HG02678 (cell line): ENCODE data around the gene KCNK7.

ENCODE experiments used
- ATAC-seq: cut with Tn5 transposase; IDR thresholded peaks from one replicate; pipeline ENCODE4 v1.9.1; 2021; ENCODE audit warnings: mild to moderate bottlenecking, moderate library complexity; ENCODE audit not compliant: unreplicated experiment

KCNK7 gene

DNA sequence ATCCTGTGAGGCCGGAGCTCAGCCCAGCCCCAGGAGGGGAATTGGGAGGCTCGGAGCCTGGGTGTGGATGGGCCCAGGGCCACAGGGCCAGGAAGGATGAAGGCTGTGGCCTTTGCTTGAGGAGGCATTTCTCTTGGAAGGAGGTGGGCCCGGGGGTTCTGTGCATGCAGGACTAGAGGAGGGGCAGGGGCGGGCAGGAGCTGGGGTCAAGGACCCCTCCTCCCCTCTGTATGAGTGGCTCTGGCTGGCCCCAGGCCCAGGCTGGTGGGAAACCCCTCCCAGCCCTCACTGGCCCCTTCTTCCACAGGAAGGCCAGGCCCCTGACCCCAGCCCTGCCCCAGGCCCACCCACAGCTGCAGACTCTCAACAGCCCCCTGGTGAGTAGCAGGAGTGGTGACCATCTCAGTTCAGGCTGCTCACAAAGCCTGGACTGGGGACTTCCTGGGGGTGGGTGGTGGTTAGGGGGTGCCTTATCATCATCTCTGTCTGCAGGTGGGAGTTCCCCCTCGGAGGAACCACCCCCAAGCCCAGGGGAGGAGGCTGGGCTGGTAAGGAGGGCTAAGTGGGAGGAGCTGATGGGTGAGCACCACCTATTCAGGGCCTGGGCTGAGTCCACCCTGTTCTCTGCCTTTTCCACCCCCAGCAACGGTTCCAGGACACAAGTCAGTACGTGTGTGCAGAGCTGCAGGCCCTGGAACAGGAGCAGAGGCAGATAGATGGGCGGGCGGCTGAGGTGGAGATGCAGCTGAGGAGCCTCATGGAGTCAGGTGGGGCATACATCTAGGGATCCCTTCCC lies 6.0 kb downstream of the KCNK7 start:
- ATAC-seq: no peak

DNA sequence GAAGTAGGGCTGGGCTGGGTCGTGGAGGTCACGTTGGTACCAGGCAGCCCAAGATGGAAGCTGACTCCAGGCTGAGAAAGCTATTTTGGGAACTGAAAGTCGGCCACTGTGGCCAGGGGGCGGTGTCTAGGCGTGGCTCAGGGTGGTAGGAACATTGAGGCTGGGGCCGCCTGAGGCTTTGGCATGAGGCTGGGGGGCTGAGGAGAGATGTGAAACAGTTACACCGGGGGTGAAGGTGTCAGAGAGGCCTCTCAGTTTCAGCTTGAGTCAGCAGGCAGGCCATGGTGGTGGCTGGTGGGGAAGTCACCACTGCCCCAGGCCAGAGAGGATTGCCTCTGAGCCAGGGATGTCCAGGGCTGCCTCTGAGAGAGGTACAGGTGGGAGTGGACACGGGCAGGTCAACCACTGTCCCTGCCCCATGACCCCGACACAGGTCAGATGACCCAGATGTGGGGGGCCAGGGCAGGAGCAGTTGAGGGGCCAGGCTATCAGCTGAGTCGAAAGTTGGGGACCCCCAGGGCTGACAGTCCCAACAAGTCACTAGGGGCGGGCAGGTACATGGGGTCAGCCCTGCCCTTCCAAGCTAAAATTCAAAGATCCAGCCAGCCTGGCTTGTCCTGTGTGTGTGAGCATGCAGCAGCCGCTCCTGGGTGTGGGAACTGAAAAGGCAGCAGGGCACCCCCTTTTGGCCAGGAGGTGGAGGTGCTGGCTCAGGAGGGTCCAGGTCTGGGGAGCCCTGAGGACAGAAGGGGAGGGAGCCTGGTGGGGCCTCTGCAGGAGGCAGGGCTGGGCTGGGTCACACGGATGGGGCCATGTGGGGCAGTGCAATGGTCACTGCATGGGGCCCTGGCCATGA lies 7.2 kb downstream of the KCNK7 start:
- ATAC-seq: peak; percentile 79

DNA sequence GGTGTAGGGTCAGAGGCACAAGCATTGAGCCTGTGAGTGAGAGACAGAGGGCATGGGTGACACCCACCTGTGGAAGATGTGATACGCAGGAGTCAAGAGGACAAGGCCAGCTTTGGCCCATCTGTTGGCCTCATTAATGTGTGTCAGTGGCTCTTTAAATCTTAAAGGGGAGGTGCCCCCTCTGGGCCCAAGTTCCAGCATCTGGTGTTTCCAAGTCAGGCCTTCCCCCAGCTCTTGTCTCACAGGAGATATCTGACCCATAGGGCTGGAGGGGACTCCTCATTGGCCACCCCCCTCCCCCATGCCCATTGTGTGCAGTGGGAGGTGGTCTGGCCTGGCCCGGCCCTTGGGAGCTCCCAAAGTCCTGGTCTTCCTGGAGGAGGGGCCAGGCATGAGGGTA lies 8.9 kb downstream of the KCNK7 start:
- ATAC-seq: no peak

DNA sequence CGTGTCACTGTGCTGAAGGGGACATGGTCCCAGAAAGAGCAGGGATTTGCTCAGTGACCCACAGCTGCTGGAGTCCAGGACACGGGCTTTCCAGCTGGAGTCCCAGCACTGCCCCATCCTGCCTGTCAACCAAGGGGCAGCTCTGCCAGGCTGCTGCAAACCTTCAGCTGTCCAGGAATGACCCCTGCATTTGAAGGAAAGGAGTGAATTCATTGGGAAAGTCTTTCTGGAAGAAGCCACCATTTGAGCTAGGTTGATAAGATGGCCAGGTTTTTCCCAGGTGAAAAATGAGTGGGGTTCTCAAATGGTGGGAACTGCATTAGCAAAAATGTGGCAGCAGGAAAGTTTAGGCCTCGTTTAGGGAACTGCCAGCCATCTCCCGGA lies 9.4 kb downstream of the KCNK7 start:
- no peak for ATAC-seq

DNA sequence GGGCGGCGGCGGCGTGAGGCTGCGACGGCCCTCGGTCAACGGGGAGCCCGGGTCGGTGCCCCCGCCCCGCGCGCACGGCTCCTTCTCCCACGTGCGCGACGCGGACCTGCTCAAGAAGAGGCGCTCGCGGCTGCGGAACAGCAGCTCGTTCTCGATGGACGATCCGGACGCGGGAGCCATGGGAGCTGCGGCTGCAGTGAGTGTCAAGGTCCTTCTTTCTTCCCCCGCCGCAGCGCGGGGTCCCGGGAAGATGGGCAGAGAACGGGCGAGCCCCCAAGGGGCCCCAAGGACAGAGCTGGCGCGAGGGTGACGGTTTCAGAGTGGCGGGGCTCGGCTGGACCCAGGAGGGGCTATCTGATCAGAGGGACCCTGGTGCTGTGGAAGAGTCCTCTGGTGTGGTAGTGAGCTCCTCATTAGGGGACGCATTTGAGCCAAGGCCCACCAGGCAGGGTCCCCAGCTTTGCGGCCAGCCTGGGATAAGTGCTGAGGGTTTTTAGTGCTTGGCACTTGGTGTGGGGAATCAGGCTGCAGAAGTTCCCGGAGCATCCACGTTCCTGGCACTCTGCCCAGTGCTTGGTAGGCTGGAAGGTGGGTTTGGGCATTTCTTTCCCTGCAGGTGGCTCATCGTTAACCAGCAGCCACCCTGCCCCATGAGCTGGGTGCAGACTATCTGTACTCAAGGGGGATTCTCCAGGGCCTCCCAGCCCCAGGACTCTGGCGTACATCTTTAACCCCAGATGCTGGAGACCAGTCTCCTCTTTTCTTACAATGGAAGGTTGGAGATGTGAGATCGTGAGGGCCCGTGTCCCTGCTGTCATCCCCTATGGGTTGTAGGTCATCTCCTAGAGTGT lies 10.0 kb downstream of the KCNK7 start:
- no peak for ATAC-seq

DNA sequence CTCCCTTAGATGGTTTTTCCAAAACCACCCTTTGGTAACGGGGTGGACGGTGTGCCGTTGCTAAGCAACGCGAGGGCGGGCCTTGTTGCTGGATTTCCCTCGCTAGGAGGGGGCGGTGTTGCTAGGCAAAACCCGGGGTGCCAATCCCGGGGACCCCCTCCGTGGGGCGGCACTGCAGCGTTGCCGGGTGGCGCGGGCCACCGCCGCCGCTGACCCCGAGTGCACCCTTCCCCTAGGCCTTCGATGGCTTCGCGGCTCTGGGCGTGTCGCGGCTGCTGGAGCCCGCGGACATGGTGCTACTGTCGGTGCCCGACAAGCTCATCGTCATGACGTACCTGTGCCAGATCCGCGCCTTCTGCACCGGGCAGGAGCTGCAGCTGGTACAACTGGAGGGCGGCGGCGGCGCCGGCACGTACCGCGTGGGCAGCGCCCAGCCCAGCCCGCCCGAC lies 10.9 kb downstream of the KCNK7 start:
- ATAC-seq: no peak

DNA sequence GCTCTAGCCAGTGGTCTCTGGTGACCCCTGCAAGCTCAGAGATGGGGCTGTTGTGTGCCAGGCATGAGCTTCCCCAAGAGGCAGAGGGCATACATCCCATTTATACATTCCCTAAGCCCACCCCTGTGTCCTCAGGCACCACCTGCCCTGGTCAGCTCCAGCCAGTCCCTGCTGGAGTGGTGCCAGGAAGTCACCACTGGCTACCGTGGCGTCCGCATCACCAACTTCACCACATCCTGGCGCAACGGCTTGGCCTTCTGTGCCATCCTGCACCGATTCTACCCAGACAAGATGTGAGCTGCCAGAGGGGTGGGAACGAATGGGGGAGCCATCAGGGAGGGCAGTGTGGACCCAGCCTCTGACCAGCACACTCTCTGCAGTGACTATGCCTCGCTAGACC lies 11.5 kb downstream of the KCNK7 start:
- ATAC-seq: no peak

DNA sequence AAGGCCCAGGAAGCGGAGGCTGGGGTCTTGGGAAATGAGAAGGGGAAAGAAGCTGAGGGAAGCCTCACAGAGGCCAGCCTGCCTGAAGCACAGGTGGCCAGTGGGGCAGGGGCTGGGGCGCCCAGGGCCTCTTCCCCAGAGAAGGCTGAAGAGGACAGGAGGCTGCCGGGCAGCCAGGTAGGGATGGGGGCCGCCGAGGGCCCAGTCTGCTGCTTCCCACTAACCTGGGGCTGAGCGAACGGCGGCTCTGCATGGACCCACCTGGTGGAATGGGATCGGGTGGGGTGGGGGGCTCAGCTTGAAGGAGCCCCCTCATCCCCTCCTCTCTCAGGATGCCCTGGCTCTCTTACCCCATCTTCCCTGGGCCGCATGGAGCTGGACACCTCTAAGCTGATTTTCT lies 12.0 kb downstream of the KCNK7 start:
- ATAC-seq: no peak

DNA sequence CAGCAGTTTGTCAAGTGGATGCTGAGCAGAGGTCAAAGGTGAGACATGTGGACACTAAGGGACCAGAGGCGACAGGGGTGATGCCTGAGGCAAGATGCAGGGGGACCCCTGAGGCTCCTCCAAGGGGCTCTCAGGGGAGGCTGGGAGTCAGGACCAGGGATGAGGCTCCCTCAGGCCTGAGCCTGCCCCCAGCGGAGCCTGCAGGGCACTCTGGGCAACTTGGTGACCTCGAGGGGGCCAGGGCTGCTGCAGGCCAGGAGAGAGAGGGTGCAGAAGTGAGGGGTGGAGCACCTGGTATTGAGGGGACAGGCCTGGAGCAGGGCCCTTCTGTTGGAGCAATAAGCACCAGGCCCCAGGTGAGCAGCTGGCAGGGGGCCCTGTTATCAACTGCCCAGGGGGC lies 13.7 kb downstream of the KCNK7 start:
- no peak for ATAC-seq

DNA sequence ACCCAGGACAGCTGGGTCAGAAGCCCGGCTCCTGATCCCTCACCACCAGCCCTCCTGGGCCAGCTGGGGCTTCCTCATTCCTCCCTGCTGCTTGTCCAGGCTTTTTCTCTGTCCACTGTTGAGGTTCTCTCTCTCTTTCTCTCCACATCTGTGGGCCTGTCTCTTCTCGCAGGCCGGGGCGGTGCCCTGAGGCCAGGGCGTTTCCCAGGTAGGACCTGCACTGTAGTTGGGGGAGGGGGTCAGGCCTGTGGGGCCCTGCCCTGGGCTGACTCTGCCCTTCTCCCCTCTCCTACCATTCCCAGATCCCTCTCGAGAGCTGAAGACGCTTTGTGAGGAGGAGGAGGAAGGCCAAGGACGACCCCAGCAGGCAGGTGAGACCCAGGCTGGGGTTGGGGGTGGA lies 14.8 kb downstream of the KCNK7 start:
- no peak for ATAC-seq

DNA sequence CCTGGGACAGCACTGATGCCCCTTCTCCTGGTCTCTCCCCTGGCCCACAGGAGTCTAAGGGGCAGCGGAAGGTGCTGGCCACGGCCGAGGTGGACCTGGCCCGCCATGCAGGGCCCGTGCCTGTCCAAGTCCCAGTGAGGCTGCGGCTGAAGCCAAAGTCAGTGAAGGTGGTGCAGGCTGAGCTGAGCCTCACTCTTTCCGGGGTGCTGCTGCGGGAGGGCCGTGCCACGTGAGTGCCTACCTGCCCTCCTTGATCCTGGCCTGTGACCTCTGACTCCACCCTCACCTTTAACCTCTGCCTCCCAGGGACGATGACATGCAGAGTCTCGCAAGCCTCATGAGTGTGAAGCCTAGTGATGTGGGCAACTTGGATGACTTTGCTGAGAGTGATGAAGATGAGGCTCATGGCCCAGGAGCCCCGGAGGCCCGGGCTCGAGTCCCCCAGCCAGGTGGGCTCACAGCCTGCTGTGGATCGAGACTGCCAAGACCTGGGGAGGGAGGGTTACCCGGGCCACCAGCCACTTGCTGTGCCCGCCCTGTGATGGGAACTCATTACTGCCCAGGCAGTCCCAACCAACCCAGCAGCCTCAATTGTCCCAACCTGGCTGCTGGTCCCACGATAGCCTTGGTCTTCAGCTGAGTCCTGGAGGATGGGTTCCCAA lies 15.4 kb downstream of the KCNK7 start:
- ATAC-seq: no peak

DNA sequence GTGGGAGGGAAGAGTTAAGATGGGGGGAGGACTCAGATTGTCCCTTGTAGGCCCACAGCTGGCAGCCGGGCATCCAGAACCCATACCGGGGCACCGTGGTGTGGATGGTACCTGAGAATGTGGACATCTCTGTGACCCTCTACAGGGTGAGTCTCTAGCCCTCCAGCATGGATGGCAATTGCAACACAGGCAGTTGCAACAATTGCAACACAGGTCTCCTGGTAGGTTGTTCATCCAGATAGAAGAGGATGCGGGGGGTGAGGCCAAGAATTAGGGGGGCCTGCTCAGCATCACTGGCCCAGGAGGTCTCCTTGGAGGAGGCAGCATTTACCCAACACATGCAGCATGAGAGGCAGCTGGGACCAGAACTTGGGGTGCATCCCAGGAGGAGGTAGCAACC lies 16.3 kb downstream of the KCNK7 start:
- no peak for ATAC-seq

DNA sequence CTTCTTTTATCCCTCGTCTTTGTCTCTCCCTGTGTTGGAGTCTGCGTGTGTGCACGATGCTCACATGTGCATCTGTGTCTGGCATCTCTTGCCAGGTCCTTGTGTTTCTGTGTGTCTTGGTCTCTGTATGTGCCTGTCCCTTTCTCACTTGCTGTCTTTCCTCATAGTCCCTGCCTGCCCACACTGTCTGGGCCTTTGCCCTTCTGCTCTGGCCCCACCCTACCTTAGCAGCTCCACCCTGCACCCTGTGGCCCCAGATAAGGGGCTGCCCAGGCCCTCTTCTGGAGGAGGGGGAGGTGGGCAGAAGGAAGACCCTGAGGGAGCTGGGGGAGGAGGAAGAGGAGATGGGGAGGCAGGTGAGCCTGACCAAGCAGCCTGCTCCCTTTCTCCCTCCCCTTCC lies 16.9 kb downstream of the KCNK7 start:
- ATAC-seq: no peak

DNA sequence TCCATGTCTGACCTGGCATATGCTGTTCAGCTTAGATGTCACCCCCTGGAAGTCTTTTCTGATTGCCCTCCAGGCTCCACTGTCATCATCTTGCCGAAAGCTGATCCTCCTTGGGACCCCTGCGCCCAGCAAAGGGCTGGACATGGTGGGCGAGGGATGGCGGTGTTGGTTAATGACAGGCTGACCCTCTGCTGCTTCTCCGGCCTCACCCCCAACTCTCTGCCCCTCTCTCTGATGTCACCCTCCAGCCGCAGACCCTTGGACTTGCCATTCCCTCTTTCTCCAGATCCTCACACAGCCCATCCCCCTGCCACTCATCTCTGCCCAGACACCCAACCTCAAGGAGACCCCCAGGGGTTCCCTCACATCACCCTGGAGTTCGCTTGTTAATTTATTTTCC lies 17.5 kb downstream of the KCNK7 start:
- no peak for ATAC-seq

DNA sequence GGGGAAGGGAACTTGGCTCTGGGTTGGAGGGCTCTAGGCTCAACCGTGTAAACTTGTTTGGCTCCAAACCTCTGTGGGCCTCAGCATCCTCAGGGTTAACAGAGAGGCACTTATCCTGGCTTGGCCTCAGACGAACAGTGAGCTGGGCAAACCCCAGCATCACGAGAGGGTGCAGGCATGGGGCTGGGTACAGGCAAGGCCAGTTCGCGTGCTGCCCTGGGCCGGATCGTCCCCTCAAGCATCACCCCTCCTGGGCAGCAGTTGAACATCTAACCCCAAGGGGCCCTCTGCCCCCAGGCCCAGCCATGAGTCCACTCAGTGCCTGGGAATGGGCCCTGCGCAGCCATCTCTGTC lies 17.9 kb downstream of the KCNK7 start:
- ATAC-seq: no peak

DNA sequence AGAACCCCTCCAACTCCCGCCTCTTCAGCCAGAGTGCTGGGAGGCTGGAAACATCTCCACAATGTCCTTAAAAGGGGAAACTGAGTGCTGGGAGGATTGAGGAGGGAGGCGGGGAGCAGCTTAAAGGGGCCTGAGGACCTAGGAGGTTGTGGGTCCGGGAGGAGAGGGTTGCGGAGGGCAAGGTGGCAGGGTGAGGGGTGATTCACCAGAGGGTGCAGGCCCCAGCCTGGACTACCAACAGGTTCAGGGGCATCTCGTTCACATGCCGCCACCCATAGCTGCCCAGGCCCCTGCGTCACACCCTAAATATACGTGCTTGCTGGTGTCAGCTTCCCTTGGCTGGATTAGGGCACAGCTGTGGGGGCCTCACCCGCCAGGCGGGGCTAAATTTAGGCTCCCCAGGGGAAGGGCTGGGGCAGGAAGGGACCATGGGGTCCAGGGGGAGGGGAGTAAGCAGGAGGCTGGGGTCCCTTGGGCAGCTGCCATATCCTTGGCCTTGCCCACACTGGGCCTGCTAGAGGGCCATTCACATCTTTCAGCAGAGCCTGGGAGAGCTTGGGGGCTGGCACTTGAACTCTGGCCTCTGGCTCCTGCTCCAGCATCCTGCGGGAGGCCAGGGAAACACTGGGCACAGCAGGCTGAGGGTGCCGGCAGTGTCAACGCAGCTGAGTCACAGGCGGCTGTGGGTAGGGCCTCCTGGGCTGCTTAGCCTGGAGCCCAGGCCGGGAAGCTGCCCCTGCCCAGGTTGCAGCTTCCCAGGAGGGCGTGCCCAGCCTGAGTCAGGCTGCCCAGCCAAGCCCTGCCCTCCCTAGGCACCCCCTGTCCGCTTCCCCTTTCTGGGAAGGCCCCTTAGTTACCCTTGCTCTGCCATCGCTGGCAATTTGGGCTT lies 18.5 kb downstream of the KCNK7 start:
- ATAC-seq: no peak

DNA sequence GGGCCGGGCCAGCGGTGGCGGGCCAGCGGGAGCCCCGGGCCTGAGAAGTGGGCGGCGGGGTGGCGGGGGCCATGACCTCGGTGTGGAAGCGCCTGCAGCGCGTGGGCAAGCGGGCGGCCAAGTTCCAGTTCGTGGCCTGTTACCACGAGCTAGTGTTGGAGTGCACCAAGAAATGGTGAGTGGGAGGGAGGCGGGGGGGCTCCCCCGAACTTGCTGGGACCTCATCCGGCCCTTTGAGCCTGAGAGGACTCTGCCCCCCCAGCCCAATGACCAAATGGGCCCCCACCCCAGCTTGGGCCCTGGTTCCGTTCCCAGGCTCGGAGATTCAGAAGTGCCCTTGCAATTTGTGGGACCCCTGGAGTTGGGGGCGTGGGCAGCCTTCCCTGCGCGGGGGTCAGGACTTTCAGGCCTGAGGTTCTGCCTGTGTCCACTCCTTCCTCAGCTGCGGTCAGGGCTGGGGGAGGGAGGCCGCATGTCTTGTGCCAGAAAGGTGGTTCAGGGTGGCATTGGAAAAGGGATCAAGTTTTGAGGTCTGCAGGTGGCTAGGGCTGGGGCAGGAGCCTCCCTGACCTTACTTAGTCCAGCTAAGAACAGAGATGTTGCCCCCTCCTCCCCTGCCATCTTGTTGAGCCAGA lies 19.3 kb downstream of the KCNK7 start:
- ATAC-seq: no peak

DNA sequence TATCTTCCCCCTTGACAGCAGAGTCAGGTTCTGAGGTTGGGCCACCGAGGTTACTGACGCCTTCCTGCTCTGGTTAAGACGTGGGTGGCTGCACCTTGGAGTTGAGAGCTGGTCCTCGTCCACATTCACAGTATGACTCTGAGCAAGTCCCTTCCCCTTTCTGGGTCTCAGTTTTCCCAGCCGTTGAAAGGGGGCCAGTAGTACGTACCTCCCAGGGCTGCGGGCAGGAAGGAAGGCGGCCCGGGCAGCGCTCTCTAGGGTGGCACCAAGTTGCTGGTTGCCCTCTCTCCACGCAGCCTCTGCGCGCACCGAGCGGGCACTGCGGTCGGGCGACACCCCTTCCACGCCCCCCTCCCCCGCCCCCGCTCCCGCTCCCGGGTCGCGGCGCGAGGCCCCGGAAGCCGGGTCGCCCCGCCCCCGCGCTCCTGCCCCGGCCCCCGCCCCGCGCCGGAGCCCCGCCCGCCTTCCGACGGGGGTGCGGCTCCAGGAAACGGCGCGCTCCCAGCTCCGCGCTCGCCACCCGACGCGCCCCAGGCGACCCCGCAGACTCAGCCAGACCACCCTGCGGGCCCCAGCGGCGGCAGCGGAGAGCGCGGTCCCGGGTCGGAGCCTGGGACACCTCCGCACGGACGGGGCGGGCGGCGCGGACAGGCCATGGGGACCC lies 19.9 kb downstream of the KCNK7 start, which contains the start of gene EHBP1L1:
EHBP1L1 (plus strand) TSS at position 486 of the 664 bp plus-strand sequence. CDS start 250 bp downstream, outside the sequence.
- no peak for ATAC-seq
